GM12878 (cell line): Measurements from ENCODE around the gene FDPS. TPM values are rescaled to one million over a fixed set of nuclear protein-coding genes. Genes with fewer than 3 reads are reported as not detected.

Experiments used
- ATAC-seq: fragments of 200-7000 bp; cut with Tn5 transposase; 3 replicates; pipeline ENCODE4 v1.9.1; 2020; ENCODE audit warnings: mild to moderate bottlenecking, moderate library complexity
- BruUV-seq: library from RNA; stranded (reverse); fragments of 400-500 nt; replicated peaks from 2 replicates; lab custom pipeline; 2021; lab: Mats Ljungman, UMichigan
- CTCF ChIA-PET: fragments of 300-600 bp; sonication (Branson Sonifier 250); formaldehyde crosslinking; extraction: SDS; loops from one replicate; lab custom pipeline; 2021; ENCODE audit warnings: inconsistent platforms; lab: Yijun Ruan, JAX
- POLR2A ChIA-PET: fragments of 350-600 bp; formaldehyde crosslinking; extraction: SDS; loops from one replicate; lab custom pipeline; 2021; ENCODE audit warnings: inconsistent platforms; lab: Charles Lee
- RAD21 ChIA-PET: fragments of 300-600 bp; sonication (Branson Sonifier 250); formaldehyde crosslinking; loops from one replicate; lab custom pipeline; 2023; ENCODE audit warnings: antibody characterized with exemption; ENCODE audit not compliant: unreplicated experiment; lab: Charles Lee
- SMC1A ChIA-PET: fragments of 300-600 bp; sonication (Branson Sonifier 250); formaldehyde crosslinking; loops from one replicate; lab custom pipeline; 2023; ENCODE audit not compliant: unreplicated experiment, uncharacterized antibody; lab: Charles Lee
- DNase-seq: peaks from one replicate; pipeline ENCODE4 v3.0.0-alpha.2; 2011; ENCODE audit warnings: low read depth, low spot score
- FAIRE-seq: peaks from 3 replicates; lab custom pipeline; 2011; peaks lifted over from hg19 to GRCh38; lab: Jason Lieb, UNC
- H2AFZ ChIP-seq: 2 replicates; pipeline ENCODE4 v1.6.0; 2011; ENCODE audit warnings: low read depth, low read length, control low read depth; ENCODE audit not compliant: control insufficient read depth
- H3K27ac ChIP-seq: 2 replicates; pipeline ENCODE4 v1.5.1; 2011; ENCODE audit warnings: control low read depth; ENCODE audit not compliant: control insufficient read depth, insufficient read depth
- H3K27me3 ChIP-seq, 2 experiments: replicated peaks in 1 of 2; 2 replicates each; pipeline versions ENCODE4 v1.6.0 to v1.6.1; 2011; ENCODE audit warnings: low read length in 1 of 2; ENCODE audit not compliant: control insufficient read depth in 2 of 2, insufficient read depth in 2 of 2
- H3K36me3 ChIP-seq, 2 experiments: 2 replicates each; pipeline ENCODE4 v1.5.1; 2011; ENCODE audit warnings: low read length in 1 of 2; ENCODE audit not compliant: control insufficient read depth in 2 of 2, insufficient read depth in 2 of 2
- H3K4me1 ChIP-seq: 2 replicates; pipeline ENCODE4 v1.6.1; 2011; ENCODE audit warnings: mild to moderate bottlenecking, low read length, moderate library complexity, mixed read lengths; ENCODE audit not compliant: control insufficient read depth, insufficient read depth
- H3K4me2 ChIP-seq: 2 replicates; pipeline ENCODE4 v1.6.0; 2011; ENCODE audit warnings: control low read depth; ENCODE audit not compliant: control insufficient read depth, insufficient read depth
- H3K4me3 ChIP-seq: fragments of 200-600 bp; sonication (generic); 2 replicates; pipeline ENCODE4 v1.5.1; 2016
- H3K79me2 ChIP-seq: 2 replicates; pipeline ENCODE4 v1.6.0; 2011; ENCODE audit warnings: low read length; ENCODE audit not compliant: control insufficient read depth, insufficient read depth
- H3K9ac ChIP-seq: 2 replicates; pipeline ENCODE4 v1.8.0; 2011; ENCODE audit warnings: low read length, control low read depth, mixed read lengths; ENCODE audit not compliant: control insufficient read depth, insufficient read depth
- H3K9me3 ChIP-seq: replicated peaks from 3 replicates; pipeline ENCODE4 v1.5.1; 2011; ENCODE audit warnings: mild to moderate bottlenecking, low read length; ENCODE audit not compliant: control insufficient read depth, insufficient read depth
- H4K20me1 ChIP-seq: 2 replicates; pipeline ENCODE4 v1.6.0; 2011; ENCODE audit not compliant: control insufficient read depth, insufficient read depth
- ATF7 ChIP-seq: fragments of 450-650 bp; IDR thresholded peaks from 2 replicates; pipeline ENCODE4 v1.6.1; 2016; ENCODE audit warnings: low read depth, mild to moderate bottlenecking
- KLF5 ChIP-seq: fragments of 450-650 bp; IDR thresholded peaks from 2 replicates; pipeline ENCODE4 v1.6.1; 2014; ENCODE audit warnings: mild to moderate bottlenecking; ENCODE audit not compliant: partially characterized antibody
- PKNOX1 ChIP-seq: fragments of 450-650 bp; IDR thresholded peaks from 2 replicates; pipeline ENCODE4 v1.6.1; 2016; ENCODE audit warnings: mild to moderate bottlenecking
- RFX5 ChIP-seq: IDR thresholded peaks from 2 replicates; pipeline ENCODE4 v1.6.1; 2011; ENCODE audit warnings: low read depth, low read length, improper control_type of control experiment
- SMC3 ChIP-seq: IDR thresholded peaks from 2 replicates; pipeline ENCODE4 v1.6.1; 2011; ENCODE audit warnings: low read length, improper control_type of control experiment, borderline replicate concordance
- WGBS: methylation state at CpG from one replicate; pipeline ENCODE4 v1.1.6; 2016; ENCODE audit warnings: low lambda C conversion rate; ENCODE audit not compliant: insufficient replicate concordance, insufficient coverage; ENCODE audit errors: missing lambda C conversion rate; 5-methylcytosine and 5-hydroxymethylcytosine counted together
- in situ Hi-C: fragments of 300-500 bp; cut with MboI; formaldehyde crosslinking; loops from 9 replicates; pipeline ENCODE4 v1.14.3; 2018; ENCODE audit warnings: mixed read lengths
- intact Hi-C: fragments of 100-400 bp; cut with micrococcal nuclease; formaldehyde crosslinking; loops from one replicate; pipeline ENCODE4 v1.14.2; 2022; ENCODE audit not compliant: unreplicated experiment
- polyA plus RNA-seq, 11 experiments: library from polyadenylated mRNA; depleted of rRNA in 4 of 11; unstranded in 6 of 11; stranded (reverse) in 5 of 11; fragments of >200 nt; fragmentation: Nextera tagmentation in 4 of 11; fragmentation: Illumina TruSeq in 1 of 11; extraction: Ambion mirVana in 4 of 11; extraction: Trizol in 1 of 11; gene quantifications; 1 replicate in 1 of 11; 2 replicates in 10 of 11; pipeline versions ENCODE4 v1.2.1 to v1.2.3, GENCODE V29; 2011 to 2016; ENCODE audit warnings: inconsistent platforms in 2 of 11, missing spikeins in 2 of 11, low read depth in 1 of 11
- total RNA-seq, 4 experiments: library from RNA; depleted of rRNA in 3 of 4; stranded (reverse); fragments of >200 nt in 3 of 4; fragmentation: Illumina TruSeq in 1 of 4; extraction: Trizol in 1 of 4; gene quantifications; 2 replicates each; pipeline versions ENCODE4 v1.2.1 to v1.2.3, GENCODE V29; 2013 to 2021
- TF ChIP-seq, protein P1 (sequence below): IDR thresholded peaks from 2 replicates; pipeline ENCODE4 v1.6.1; 2012; ENCODE audit warnings: low read depth, low read length, improper control_type of control experiment
- TF ChIP-seq, protein P2 (sequence below): IDR thresholded peaks from 2 replicates; pipeline ENCODE4 v1.6.1; 2011; ENCODE audit warnings: mild to moderate bottlenecking, low read depth, low read length, moderate library complexity; ENCODE audit not compliant: insufficient replicate concordance

The FDPS gene
- total and polyA plus RNA-seq, 10 of the 15 experiments (the other 5 are each of a cell fraction or from before 2014, with no cell fraction given): 405 to 1,156 (median 487) TPM

DNA sequence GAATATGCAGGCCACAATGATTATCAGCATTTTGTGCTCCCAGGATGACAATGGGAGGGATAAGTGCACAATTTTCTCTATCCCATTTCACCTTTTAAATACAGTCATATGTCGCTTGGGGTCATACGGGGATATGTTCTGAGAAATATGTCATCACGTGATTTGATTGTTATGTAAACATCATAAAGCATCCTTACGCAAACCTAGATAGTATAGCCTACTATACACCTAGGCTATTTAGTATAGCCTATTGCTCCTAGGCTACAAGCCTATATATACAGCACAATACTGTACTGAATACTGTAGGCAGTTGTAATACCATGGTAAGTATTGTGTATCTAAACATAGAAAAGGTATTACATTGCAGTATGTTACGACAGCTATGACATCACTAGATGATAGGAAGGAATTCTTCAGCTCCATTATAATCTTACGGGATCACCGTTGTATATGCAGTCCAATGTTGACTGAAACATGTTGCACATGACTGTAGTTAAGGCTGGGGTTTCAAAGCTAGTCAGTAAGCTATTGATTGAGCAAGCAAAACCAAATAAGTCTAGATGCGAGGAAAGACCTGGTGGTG, 30.9 kb downstream of the FDPS start:
- no peak for ATAC-seq
- WGBS: 99% methylated on average over 8 of the region's 8 CpGs
- intact Hi-C loops (no loop called here), in situ Hi-C loops (no loop called here)
- SMC1A ChIA-PET: interaction anchor here (0.6 to 2.1 kb wide), 4 partner anchors 16 to 88 kb away, joined by 3 to 5 read pairs (median 4); no protein-coding TSS in a partner anchor
- RAD21 ChIA-PET: interaction anchor here (1.6 kb wide), 1 partner anchor 9 kb away, joined by 5 read pairs; no protein-coding TSS in a partner anchor
- FAIRE-seq: no peak
- POLR2A ChIA-PET: interaction anchor here (0.7 to 1.2 kb wide), 3 partner anchors 17 to 180 kb away, joined by 3 read pairs; no protein-coding TSS in a partner anchor
- no peak overlapping the region for H3K27ac ChIP-seq
- H3K4me1 ChIP-seq: no peaks in the 10 kb centered on the region
- TF ChIP-seq, protein P1, sequence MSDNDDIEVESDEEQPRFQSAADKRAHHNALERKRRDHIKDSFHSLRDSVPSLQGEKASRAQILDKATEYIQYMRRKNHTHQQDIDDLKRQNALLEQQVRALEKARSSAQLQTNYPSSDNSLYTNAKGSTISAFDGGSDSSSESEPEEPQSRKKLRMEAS: no peak
- no peak for TF ChIP-seq KLF5
- TF ChIP-seq, protein P2, sequence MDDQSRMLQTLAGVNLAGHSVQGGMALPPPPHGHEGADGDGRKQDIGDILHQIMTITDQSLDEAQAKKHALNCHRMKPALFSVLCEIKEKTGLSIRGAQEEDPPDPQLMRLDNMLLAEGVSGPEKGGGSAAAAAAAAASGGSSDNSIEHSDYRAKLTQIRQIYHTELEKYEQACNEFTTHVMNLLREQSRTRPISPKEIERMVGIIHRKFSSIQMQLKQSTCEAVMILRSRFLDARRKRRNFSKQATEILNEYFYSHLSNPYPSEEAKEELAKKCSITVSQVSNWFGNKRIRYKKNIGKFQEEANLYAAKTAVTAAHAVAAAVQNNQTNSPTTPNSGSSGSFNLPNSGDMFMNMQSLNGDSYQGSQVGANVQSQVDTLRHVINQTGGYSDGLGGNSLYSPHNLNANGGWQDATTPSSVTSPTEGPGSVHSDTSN: no peak
- TF ChIP-seq PKNOX1: no peak
- no peak for TF ChIP-seq ATF7
- TF ChIP-seq SMC3: no peak
- TF ChIP-seq RFX5: no peak
- no peaks in the 10 kb centered on the region for H3K9me3 ChIP-seq
- no TSS peak for BruUV-seq
- no peak for DNase-seq
- CTCF ChIA-PET: interaction anchor here (3.4 kb wide), 1 partner anchor 88 kb away, joined by 18 read pairs; no protein-coding TSS in a partner anchor
- H3K36me3 ChIP-seq: peaks cover 14 to 28% of the 10 kb centered on the region in 2 experiments
- no peaks in the 10 kb centered on the region for H3K27me3 ChIP-seq
- H4K20me1 ChIP-seq: no peaks in the 10 kb centered on the region
- no peaks in the 10 kb centered on the region for H3K79me2 ChIP-seq
- no peak overlapping the region for H3K4me3 ChIP-seq
- H3K4me2 ChIP-seq: no peak overlapping the region
- no peak overlapping the region for H2AFZ ChIP-seq
- no peak overlapping the region for H3K9ac ChIP-seq
